Measurements from ENCODE around the gene PLS1.
A peak's percentile ranks its signal among the peaks of the same experiment; 100 is the strongest.
"Not testable (repeated sequence)": the region's sequence is repeated elsewhere in the genome, so short reads cannot be mapped to it uniquely, and the experiment has no call there.

Gene PLS1

GRCh38 chr3:142709207-142709606, 113.0 kb downstream of the PLS1 start:
- DNase-seq, result no peak

GRCh38 chr3:142714882-142715281, 118.7 kb downstream of the PLS1 start:
- DNase-seq, result not testable (repeated sequence)

GRCh38 chr3:142716102-142716501, 119.9 kb downstream of the PLS1 start:
- DNase-seq, result no peak

GRCh38 chr3:142723665-142723967, 127.4 kb downstream of the PLS1 start:
- no peak for DNase-seq

- DNase-seq, result peak; percentile 82 to 85
Measured at GRCh38 chr3:142723968-142724681, 127.9 kb downstream of the PLS1 start, which contains the start of gene TRPC1. TRPC1 (plus strand) TSS chr3:142724034; CDS start chr3:142724560, 526 bp downstream.

GRCh38 chr3:142724682-142725356, 128.6 kb downstream of the PLS1 start:
- DNase-seq, result no peak

GRCh38 chr3:142725357-142725739, 129.2 kb downstream of the PLS1 start:
- no peak for DNase-seq

GRCh38 chr3:142726017-142726416, 129.8 kb downstream of the PLS1 start:
- DNase-seq, result no peak

GRCh38 chr3:142732066-142732465, 135.9 kb downstream of the PLS1 start:
- no peak for DNase-seq

GRCh38 chr3:142734834-142735233, 138.6 kb downstream of the PLS1 start:
- DNase-seq, result no peak

GRCh38 chr3:142735462-142735861, 139.3 kb downstream of the PLS1 start:
- no peak for DNase-seq

GRCh38 chr3:142738396-142738795, 142.2 kb downstream of the PLS1 start:
- DNase-seq, result no peak

- DNase-seq, result no peak
Measured at GRCh38 chr3:142746646-142747045, 150.5 kb downstream of the PLS1 start.

- not testable (repeated sequence) for DNase-seq
Measured at GRCh38 chr3:142750531-142750930, 154.3 kb downstream of the PLS1 start.

- not testable (repeated sequence) for DNase-seq
Measured at GRCh38 chr3:142752605-142753004, 156.4 kb downstream of the PLS1 start.

GRCh38 chr3:142754494-142754893, 158.3 kb downstream of the PLS1 start:
- no peak for DNase-seq
